Neuronal stem cell (in vitro differentiated cells): ENCODE measurements around the gene GRK1.

Source experiments
- DNase-seq: peaks from one replicate; pipeline ENCODE4 v3.0.0-alpha.2; 2013; ENCODE audit warnings: low spot score
- H2AFZ ChIP-seq: one replicate; pipeline ENCODE4 v1.6.1; 2013; ENCODE audit warnings: mild to moderate bottlenecking, low read length, inconsistent platforms
- H2AK5ac ChIP-seq: 2 replicates; pipeline ENCODE4 v1.6.1; 2013; ENCODE audit warnings: low read depth, mild to moderate bottlenecking, inconsistent platforms, low read length, moderate library complexity, mixed read lengths
- H2BK120ac ChIP-seq: 2 replicates; pipeline ENCODE4 v1.6.1; 2013; ENCODE audit warnings: low read depth, mild to moderate bottlenecking, inconsistent platforms, low read length, moderate library complexity, mixed read lengths
- H2BK12ac ChIP-seq: one replicate; pipeline ENCODE4 v1.6.1; 2013; ENCODE audit warnings: low read length, inconsistent platforms
- H2BK15ac ChIP-seq: 2 replicates; pipeline ENCODE4 v1.6.1; 2013; ENCODE audit warnings: mild to moderate bottlenecking, low read length, inconsistent platforms, mixed read lengths
- H2BK5ac ChIP-seq: one replicate; pipeline ENCODE4 v1.6.1; 2013; ENCODE audit warnings: inconsistent platforms, mild to moderate bottlenecking, low read length, moderate library complexity
- H3K14ac ChIP-seq: one replicate; pipeline ENCODE4 v1.6.1; 2013; ENCODE audit warnings: low read length, inconsistent platforms
- H3K18ac ChIP-seq: 2 replicates; pipeline ENCODE4 v1.6.1; 2013; ENCODE audit warnings: low read length, inconsistent platforms
- H3K23ac ChIP-seq: 2 replicates; pipeline ENCODE4 v1.6.1; 2013; ENCODE audit warnings: low read depth, mild to moderate bottlenecking, mixed read lengths, low read length, inconsistent platforms; ENCODE audit not compliant: poor library complexity
- H3K27ac ChIP-seq: replicated peaks from 3 replicates; pipeline ENCODE4 v1.5.1; 2013; ENCODE audit warnings: low read length, inconsistent platforms
- H3K27me3 ChIP-seq, 3 experiments: 2 replicates each; pipeline ENCODE4 v1.6.1; 2013; ENCODE audit warnings: low read length in 3 of 3, mild to moderate bottlenecking in 2 of 3, inconsistent platforms in 1 of 3, low read depth in 1 of 3, mixed read lengths in 1 of 3, moderate library complexity in 1 of 3; ENCODE audit not compliant: control insufficient read depth in 3 of 3, insufficient read depth in 3 of 3
- H3K36me3 ChIP-seq, 2 donors: replicated peaks in 1 of 2; 2 replicates each; pipeline ENCODE4 v1.6.1; 2013; ENCODE audit warnings: low read length in 2 of 2; ENCODE audit not compliant: control insufficient read depth in 2 of 2, insufficient read depth in 2 of 2
- H3K4ac ChIP-seq: 2 replicates; pipeline ENCODE4 v1.6.1; 2013; ENCODE audit warnings: inconsistent platforms, mild to moderate bottlenecking, low read length, moderate library complexity
- H3K4me1 ChIP-seq, 2 donors: 1 replicate in 1 of 2; 2 replicates in 1 of 2; pipeline ENCODE4 v1.6.1; 2013; ENCODE audit warnings: low read length in 2 of 2, low read depth in 1 of 2; ENCODE audit not compliant: control insufficient read depth in 2 of 2, insufficient read depth in 1 of 2
- H3K4me2 ChIP-seq: one replicate; pipeline ENCODE4 v1.6.1; 2013; ENCODE audit warnings: mild to moderate bottlenecking, low read length, inconsistent platforms; ENCODE audit not compliant: insufficient read depth, poor library complexity, severe bottlenecking
- H3K4me3 ChIP-seq, 2 donors: 2 replicates each; pipeline ENCODE4 v1.5.1; 2013; ENCODE audit warnings: low read length in 2 of 2, mild to moderate bottlenecking in 2 of 2, inconsistent platforms in 1 of 2, moderate library complexity in 1 of 2
- H3K79me1 ChIP-seq: one replicate; pipeline ENCODE4 v1.6.1; 2013; ENCODE audit warnings: low read depth, mild to moderate bottlenecking, inconsistent platforms, low read length, moderate library complexity
- H3K9ac ChIP-seq: one replicate; pipeline ENCODE4 v1.6.1; 2013; ENCODE audit warnings: mild to moderate bottlenecking, low read depth, low read length, inconsistent platforms; ENCODE audit not compliant: poor library complexity
- H3K9me3 ChIP-seq, 2 donors: replicated peaks in 1 of 2; 2 replicates each; pipeline versions ENCODE3 to v1.6.1; 2013; ENCODE audit warnings: low read length in 2 of 2, mild to moderate bottlenecking in 2 of 2, inconsistent platforms in 1 of 2, low read depth in 1 of 2, mixed read lengths in 1 of 2, moderate library complexity in 1 of 2; ENCODE audit not compliant: control insufficient read depth in 2 of 2, insufficient read depth in 1 of 2
- H4K8ac ChIP-seq: one replicate; pipeline ENCODE4 v1.6.1; 2013; ENCODE audit warnings: low read depth, mild to moderate bottlenecking, inconsistent platforms, low read length, moderate library complexity
- H4K91ac ChIP-seq: one replicate; pipeline ENCODE4 v1.6.1; 2013; ENCODE audit warnings: low read length, low read depth, mild to moderate bottlenecking, inconsistent platforms; ENCODE audit not compliant: poor library complexity
- WGBS, 2 donors: extraction: QIAGEN DNeasy Blood & Tissue Kit; methylation state at CpG; one replicate each; pipeline ENCODE4 v1.1.7; 2013; ENCODE audit warnings: missing lambda C conversion rate in 2 of 2, mixed read lengths in 1 of 2; ENCODE audit not compliant: insufficient read length in 2 of 2, insufficient replicate concordance in 1 of 2; ENCODE audit errors: extremely low coverage in 2 of 2; 5-methylcytosine and 5-hydroxymethylcytosine counted together

GRK1 gene

DNA sequence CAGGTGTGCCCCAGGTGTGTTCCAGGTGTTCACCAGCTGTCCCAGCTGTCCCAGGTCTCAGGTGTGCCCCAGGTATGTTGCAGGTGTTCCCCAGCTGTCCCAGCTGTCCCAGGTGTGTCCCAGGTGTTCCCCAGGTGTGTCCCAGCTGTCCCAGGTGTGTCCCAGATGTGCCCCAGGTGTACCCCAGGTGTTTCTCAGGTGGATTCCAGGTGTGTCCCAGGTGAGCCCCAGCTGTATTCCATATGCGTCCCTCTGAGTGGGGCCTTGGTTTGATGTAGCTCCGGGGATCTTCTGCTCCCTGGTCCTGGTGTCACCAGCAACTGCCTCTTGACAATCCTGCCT lies 719 bp upstream of the GRK1 start:
- Histone ChIP-seq H3K27ac (no peak overlapping the region), H3K23ac (peak overlapping the region; percentile 66), H3K36me3 (no peaks in the 10 kb centered on the region), H4K91ac (no peak overlapping the region), H3K18ac (no peak overlapping the region), H3K79me1 (peaks cover 8% of the 10 kb centered on the region), H3K9ac (no peak overlapping the region), H2AK5ac (no peak overlapping the region), H3K4me1 (peaks cover 0 to 4% of the 10 kb centered on the region in 2 donors), H2BK12ac (no peak overlapping the region), H2BK15ac (peak overlapping the region; percentile 72), H3K4ac (no peak overlapping the region), H2BK5ac (peak overlapping the region; percentile 17), H2BK120ac (no peak overlapping the region), H3K27me3 (peaks cover 0 to 6% (median 4%) of the 10 kb centered on the region in 3 experiments), H3K4me2 (no peak overlapping the region), H3K14ac (no peak overlapping the region), H4K8ac (no peak overlapping the region), H2AFZ (no peak overlapping the region), H3K9me3 (peaks cover 0 to 4% of the 10 kb centered on the region in 2 donors), H3K4me3 (peak overlapping the region in 1 of 2 donors; percentile 49)
- no peak for DNase-seq
- WGBS, 2 donors, result no CpG with 5 or more reads among the region's 2 CpGs

DNA sequence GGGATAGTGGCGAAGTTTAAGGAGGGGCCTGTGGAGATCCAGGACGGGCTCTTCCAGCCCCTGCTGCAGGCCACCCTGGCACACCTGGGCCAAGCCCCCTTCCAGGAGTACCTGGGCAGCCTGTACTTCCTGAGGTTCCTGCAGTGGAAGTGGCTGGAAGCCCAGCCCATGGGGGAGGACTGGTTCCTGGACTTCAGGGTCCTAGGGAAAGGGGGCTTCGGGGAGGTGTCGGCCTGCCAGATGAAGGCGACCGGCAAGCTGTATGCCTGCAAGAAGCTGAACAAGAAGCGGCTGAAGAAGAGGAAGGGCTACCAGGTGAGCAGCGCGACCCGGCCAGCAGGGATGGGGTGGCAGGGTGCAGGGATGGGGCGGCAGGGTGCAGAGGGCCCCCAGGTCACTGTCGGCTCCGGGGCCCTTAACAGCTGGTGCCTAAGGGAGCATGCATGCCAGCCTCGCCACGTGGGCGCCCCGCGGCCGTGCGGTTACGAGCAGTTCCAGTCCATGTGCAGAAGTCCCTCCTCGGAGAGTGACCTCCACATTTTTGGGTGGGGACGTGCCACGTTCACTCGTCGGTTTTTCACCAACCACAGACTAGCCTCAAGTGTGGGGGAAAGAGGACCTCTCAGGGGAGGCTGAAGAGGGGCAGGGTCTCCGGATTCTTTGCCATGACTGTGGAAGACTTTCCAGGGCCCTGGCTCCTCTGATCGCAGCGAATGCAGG lies 912 bp downstream of the GRK1 start:
- H2BK12ac ChIP-seq, result peak overlapping the region; percentile 14
- peaks cover 17% of the 10 kb centered on the region for H3K79me1 ChIP-seq
- H3K27me3 ChIP-seq, result peaks cover 0 to 6% (median 4%) of the 10 kb centered on the region in 3 experiments
- H3K4me3 ChIP-seq, result no peak overlapping the region
- no peak overlapping the region for H3K27ac ChIP-seq
- H3K4me2 ChIP-seq, result no peak overlapping the region
- no peak for DNase-seq
- no peaks in the 10 kb centered on the region for H3K36me3 ChIP-seq
- H3K4ac ChIP-seq, result no peak overlapping the region
- H3K4me1 ChIP-seq, result peaks cover 1 to 4% of the 10 kb centered on the region in 2 donors
- peak overlapping the region; percentile 71 for H2BK5ac ChIP-seq
- no peak overlapping the region for H2BK15ac ChIP-seq
- H4K8ac ChIP-seq, result no peak overlapping the region
- no CpG with 5 or more reads among the region's 29 CpGs for WGBS, 2 donors
- H2AFZ ChIP-seq, result peak overlapping the region; percentile 29
- H2BK120ac ChIP-seq, result no peak overlapping the region
- no peak overlapping the region for H4K91ac ChIP-seq
- H3K9ac ChIP-seq, result no peak overlapping the region
- H3K18ac ChIP-seq, result peak overlapping the region; percentile 49
- H2AK5ac ChIP-seq, result no peak overlapping the region
- peak overlapping the region; percentile 22 for H3K23ac ChIP-seq
- peak overlapping the region; percentile 42 for H3K14ac ChIP-seq
- peaks cover 0 to 8% of the 10 kb centered on the region in 2 donors for H3K9me3 ChIP-seq

DNA sequence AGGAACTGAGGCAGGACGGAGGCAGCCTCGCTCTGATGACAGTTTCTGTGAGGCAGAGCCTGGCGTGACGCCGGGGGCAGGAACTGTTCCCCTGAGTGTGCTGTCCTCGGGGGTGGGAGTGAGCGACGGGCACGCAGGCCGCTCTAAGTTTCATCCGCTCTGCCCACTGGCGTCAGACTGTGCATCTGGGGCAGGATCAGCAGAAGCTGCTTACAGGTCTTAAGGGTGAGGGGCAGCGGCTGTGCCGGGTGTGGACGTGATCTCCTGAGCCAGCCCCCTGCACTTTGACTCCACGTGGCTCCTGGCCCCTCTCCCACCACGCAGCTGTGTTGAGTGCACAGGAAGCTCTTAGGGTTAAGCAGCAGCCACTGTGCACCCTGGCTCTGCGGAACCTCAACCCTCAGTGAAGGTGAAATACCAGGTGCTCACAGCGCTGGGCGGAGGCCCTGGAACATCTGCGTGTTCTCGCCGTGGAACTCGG lies 1.5 kb downstream of the GRK1 start:
- H3K27ac ChIP-seq, result no peak overlapping the region
- H3K36me3 ChIP-seq, result no peaks in the 10 kb centered on the region
- no peak overlapping the region for H2BK120ac ChIP-seq
- no peak overlapping the region for H4K8ac ChIP-seq
- peaks cover 17% of the 10 kb centered on the region for H3K79me1 ChIP-seq
- H2BK15ac ChIP-seq, result no peak overlapping the region
- H3K4me1 ChIP-seq, result peaks cover 1 to 4% of the 10 kb centered on the region in 2 donors
- no peak overlapping the region for H3K4ac ChIP-seq
- H2AK5ac ChIP-seq, result no peak overlapping the region
- H3K4me2 ChIP-seq, result no peak overlapping the region
- H2BK5ac ChIP-seq, result peak overlapping the region; percentile 71
- H3K14ac ChIP-seq, result peak overlapping the region; percentile 42
- no CpG with 5 or more reads among the region's 24 CpGs for WGBS, 2 donors
- H3K18ac ChIP-seq, result peak overlapping the region; percentile 48
- H3K9ac ChIP-seq, result no peak overlapping the region
- H3K4me3 ChIP-seq, result no peak overlapping the region
- H3K9me3 ChIP-seq, result peaks cover 0 to 8% of the 10 kb centered on the region in 2 donors
- no peak overlapping the region for H3K23ac ChIP-seq
- peak overlapping the region; percentile 29 for H2AFZ ChIP-seq
- DNase-seq, result no peak
- no peak overlapping the region for H2BK12ac ChIP-seq
- no peak overlapping the region for H4K91ac ChIP-seq
- peaks cover 0 to 4% (median 4%) of the 10 kb centered on the region in 3 experiments for H3K27me3 ChIP-seq

DNA sequence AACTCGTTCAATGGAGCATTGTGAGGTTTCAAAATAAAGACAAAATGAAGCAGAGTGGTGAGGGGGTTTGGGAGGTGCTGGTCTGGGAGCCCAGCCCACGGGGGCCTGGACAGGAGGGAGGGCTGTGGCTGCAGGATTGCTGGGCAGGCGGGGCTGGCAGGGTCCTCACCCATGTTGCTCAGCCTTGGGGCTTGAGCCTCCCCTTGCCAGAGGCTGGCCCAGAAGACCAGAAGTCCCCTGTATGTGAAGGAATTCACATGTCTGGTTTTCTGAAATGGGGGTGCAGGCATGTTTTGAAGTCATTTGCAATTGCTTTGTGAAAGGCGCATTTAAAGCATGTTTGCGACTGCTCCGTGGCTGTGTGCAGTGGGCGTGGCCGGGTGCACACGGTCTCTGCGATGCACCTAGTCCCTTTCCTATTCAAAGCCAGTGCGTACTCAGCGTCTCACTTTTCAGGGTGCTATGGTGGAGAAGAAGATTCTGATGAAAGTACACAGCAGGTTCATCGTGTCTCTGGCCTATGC lies 2.3 kb downstream of the GRK1 start:
- Histone ChIP-seq H4K91ac (no peak overlapping the region), H2AFZ (peak overlapping the region; percentile 29), H3K27ac (no peak overlapping the region), H3K4me2 (no peak overlapping the region), H4K8ac (no peak overlapping the region), H2AK5ac (peak overlapping the region; percentile 96), H3K36me3 (no peaks in the 10 kb centered on the region), H3K79me1 (peaks cover 17% of the 10 kb centered on the region), H3K4ac (no peak overlapping the region), H3K9me3 (peaks cover 0 to 8% of the 10 kb centered on the region in 2 donors), H3K4me1 (peaks cover 1 to 4% of the 10 kb centered on the region in 2 donors), H3K4me3 (no peak overlapping the region), H3K9ac (no peak overlapping the region), H2BK15ac (peak overlapping the region; percentile 3), H3K18ac (no peak overlapping the region), H2BK120ac (no peak overlapping the region), H3K23ac (no peak overlapping the region), H3K27me3 (peaks cover 0 to 4% (median 2%) of the 10 kb centered on the region in 3 experiments), H2BK12ac (no peak overlapping the region), H2BK5ac (peak overlapping the region; percentile 46), H3K14ac (no peak overlapping the region)
- no peak for DNase-seq
- WGBS, 2 donors, result no CpG with 5 or more reads among the region's 13 CpGs
